B cell (primary cell): ENCODE measurements around the gene DNAJC8. TPM values are rescaled to one million over a fixed set of nuclear protein-coding genes. Genes with fewer than 3 reads are reported as not detected.

ENCODE experiments used
- ATAC-seq: fragments of 200-7000 bp; cut with Tn5 transposase; one replicate; pipeline ENCODE4 v1.10.0; 2021; ENCODE audit warnings: low read depth, mild to moderate bottlenecking, moderate number of reproducible peaks, moderate library complexity
- CTCF ChIA-PET: fragments of 350-600 bp; sonication (Branson Sonifier 250); formaldehyde crosslinking; loops from one replicate; lab custom pipeline; 2021; ENCODE audit warnings: antibody characterized with exemption, inconsistent platforms; lab: Charles Lee
- POLR2A ChIA-PET: fragments of 350-600 bp; sonication (Branson Sonifier 250); formaldehyde crosslinking; loops from one replicate; lab custom pipeline; 2021; ENCODE audit warnings: antibody characterized with exemption; lab: Charles Lee
- DNase-seq: peaks from one replicate; pipeline ENCODE4 v3.0.0; 2013
- H2AFZ ChIP-seq: 2 replicates; pipeline ENCODE4 v1.6.1; 2012; ENCODE audit warnings: mild to moderate bottlenecking, low read depth, low read length; ENCODE audit not compliant: insufficient read depth, poor library complexity, severe bottlenecking
- H3K27ac ChIP-seq, 2 donors: 1 replicate in 1 of 2; 2 replicates in 1 of 2; pipeline ENCODE4 v1.5.1; 2012 to 2013; ENCODE audit warnings: low read length in 2 of 2, mild to moderate bottlenecking in 2 of 2, moderate library complexity in 1 of 2
- H3K27me3 ChIP-seq, 4 experiments: fragments of 200-600 bp in 1 of 4; sonication (generic) in 1 of 4; replicated peaks in 1 of 4; 1 replicate in 2 of 4; 2 replicates in 2 of 4; pipeline versions ENCODE4 v1.6.1 to v1.7.0; 2013 to 2016; ENCODE audit warnings: low read length in 3 of 4, mild to moderate bottlenecking in 2 of 4, mixed read lengths in 1 of 4, moderate library complexity in 1 of 4; ENCODE audit not compliant: insufficient read depth in 4 of 4, control insufficient read depth in 3 of 4; ENCODE audit errors: control extremely low read depth in 1 of 4
- H3K36me3 ChIP-seq, 2 experiments: replicated peaks in 1 of 2; 1 replicate in 1 of 2; 2 replicates in 1 of 2; pipeline versions ENCODE4 v1.6.1 to v1.7.1; 2013; ENCODE audit warnings: low read length in 1 of 2; ENCODE audit not compliant: insufficient read depth in 2 of 2, control insufficient read depth in 1 of 2; ENCODE audit errors: control extremely low read depth in 1 of 2, extremely low read depth in 1 of 2
- H3K4me1 ChIP-seq, 2 donors: fragments of 200-600 bp in 1 of 2; sonication (generic) in 1 of 2; 1 replicate in 1 of 2; 2 replicates in 1 of 2; pipeline versions ENCODE4 v1.5.1 to v1.6.1; 2013 to 2017; ENCODE audit warnings: low read length in 2 of 2; ENCODE audit not compliant: control insufficient read depth in 2 of 2, insufficient read depth in 2 of 2
- H3K4me2 ChIP-seq: replicated peaks from 2 replicates; pipeline ENCODE3; 2012; ENCODE audit warnings: mild to moderate bottlenecking, low read depth, low read length; ENCODE audit not compliant: poor library complexity, severe bottlenecking
- H3K4me3 ChIP-seq, 5 experiments: fragments of 200-600 bp in 1 of 5; sonication (generic) in 1 of 5; 1 replicate in 3 of 5; 2 replicates in 2 of 5; pipeline versions ENCODE4 v1.5.1 to v1.7.0; 2011 to 2016; ENCODE audit warnings: low read length in 4 of 5, mild to moderate bottlenecking in 4 of 5, low read depth in 2 of 5, control low read depth in 1 of 5, moderate library complexity in 1 of 5; ENCODE audit not compliant: insufficient read depth in 1 of 5; ENCODE audit errors: control extremely low read depth in 1 of 5, extremely low read depth in 1 of 5
- H3K79me2 ChIP-seq: fragments of 200-600 bp; sonication (generic); one replicate; pipeline ENCODE4 v1.6.0; 2016; ENCODE audit warnings: low read length; ENCODE audit not compliant: control insufficient read depth, insufficient read depth
- H3K9ac ChIP-seq: fragments of 200-600 bp; sonication (generic); 2 replicates; pipeline ENCODE4 v1.6.1; 2017; ENCODE audit warnings: mild to moderate bottlenecking, low read length, moderate library complexity
- H3K9me3 ChIP-seq, 3 donors: one replicate each; pipeline versions ENCODE4 v1.6.1 to v1.7.1; 2013; ENCODE audit warnings: low read length in 2 of 3; ENCODE audit not compliant: control insufficient read depth in 2 of 3, insufficient read depth in 1 of 3; ENCODE audit errors: control extremely low read depth in 1 of 3
- H4K20me1 ChIP-seq: 2 replicates; pipeline ENCODE4 v1.6.0; 2012; ENCODE audit warnings: mild to moderate bottlenecking, low read length; ENCODE audit not compliant: insufficient read depth, control insufficient read depth, poor library complexity, severe bottlenecking
- H3K27ac Mint-ChIP-seq: one replicate; pipeline ENCODE4 v1.8.0; 2021; ENCODE audit warnings: mixed read lengths
- H3K27me3 Mint-ChIP-seq: one replicate; pipeline ENCODE4 v1.8.0; 2021; ENCODE audit warnings: mixed read lengths
- H3K4me1 Mint-ChIP-seq: one replicate; pipeline ENCODE4 v1.8.0; 2021; ENCODE audit warnings: mixed read lengths
- H3K4me3 Mint-ChIP-seq: one replicate; pipeline ENCODE4 v1.8.0; 2021; ENCODE audit warnings: mixed read lengths
- H3K9me3 Mint-ChIP-seq: one replicate; pipeline ENCODE4 v1.8.0; 2022; ENCODE audit warnings: mixed read lengths; ENCODE audit not compliant: insufficient read depth
- EZH2 ChIP-seq: IDR thresholded peaks from 2 replicates; pipeline ENCODE4 v1.6.1; 2012; ENCODE audit warnings: borderline replicate concordance, low read depth, mild to moderate bottlenecking, moderate library complexity, low read length; ENCODE audit not compliant: insufficient read depth, poor library complexity, severe bottlenecking
- WGBS: methylation state at CpG from one replicate; pipeline ENCODE4 v1.1.5; 2013; ENCODE audit warnings: missing lambda C conversion rate; ENCODE audit not compliant: insufficient coverage; 5-methylcytosine and 5-hydroxymethylcytosine counted together
- intact Hi-C: fragments of 100-400 bp; cut with micrococcal nuclease; formaldehyde crosslinking; loops from one replicate; pipeline ENCODE4 v1.10.0; 2022
- polyA plus RNA-seq: library from polyadenylated mRNA; depleted of rRNA; stranded (reverse); fragments of >200 nt; gene quantifications from 2 replicates; pipeline ENCODE4 v1.2.3, GENCODE V29; 2012
- total RNA-seq, 2 donors: library from RNA; stranded (reverse); fragments of 120-200 nt in 1 of 2; gene quantifications; 1 replicate in 1 of 2; 2 replicates in 1 of 2; pipeline versions ENCODE4 v1.2.3 to v1.2.4, GENCODE V29; 2013 to 2022
- TF ChIP-seq, protein P1 (sequence below): fragments of 200-600 bp; IDR thresholded peaks from one replicate; pipeline ENCODE4 v1.8.0; 2022; ENCODE audit warnings: antibody characterized with exemption, mild to moderate bottlenecking

Gene DNAJC8
- total and polyA plus RNA-seq, 2 donors (not counting 1 experiment from before 2014, with no cell fraction given): 26.3 to 74.6 TPM

- peak overlapping the region; percentile 99 for H3K9ac ChIP-seq
- CTCF ChIA-PET: interaction anchor here (7.7 kb wide), 1 partner anchor 15 kb away, joined by 65 read pairs; no protein-coding TSS in a partner anchor
- Mint-ChIP-seq H3K27me3 (no peaks in the 10 kb centered on the region), H3K4me1 (peaks cover 25% of the 10 kb centered on the region), H3K27ac (no peak overlapping the region), H3K4me3 (peak overlapping the region; percentile 49), H3K9me3 (no peaks in the 10 kb centered on the region)
- DNase-seq (no peak), ATAC-seq (no peak)
- peak overlapping the region in 3 of 5 experiments; percentile 97 to 100 (median 99) for H3K4me3 ChIP-seq
- H3K27me3 ChIP-seq: no peaks in the 10 kb centered on the region
- H4K20me1 ChIP-seq: no peaks in the 10 kb centered on the region
- peak overlapping the region; percentile 87 for H2AFZ ChIP-seq
- POLR2A ChIA-PET: no interaction called here
- 76% methylated on average over 12 of the region's 14 CpGs for WGBS
- H3K4me1 ChIP-seq: peaks cover 17 to 40% of the 10 kb centered on the region in 2 donors
- no peak for TF ChIP-seq EZH2
- TF ChIP-seq, protein P1, sequence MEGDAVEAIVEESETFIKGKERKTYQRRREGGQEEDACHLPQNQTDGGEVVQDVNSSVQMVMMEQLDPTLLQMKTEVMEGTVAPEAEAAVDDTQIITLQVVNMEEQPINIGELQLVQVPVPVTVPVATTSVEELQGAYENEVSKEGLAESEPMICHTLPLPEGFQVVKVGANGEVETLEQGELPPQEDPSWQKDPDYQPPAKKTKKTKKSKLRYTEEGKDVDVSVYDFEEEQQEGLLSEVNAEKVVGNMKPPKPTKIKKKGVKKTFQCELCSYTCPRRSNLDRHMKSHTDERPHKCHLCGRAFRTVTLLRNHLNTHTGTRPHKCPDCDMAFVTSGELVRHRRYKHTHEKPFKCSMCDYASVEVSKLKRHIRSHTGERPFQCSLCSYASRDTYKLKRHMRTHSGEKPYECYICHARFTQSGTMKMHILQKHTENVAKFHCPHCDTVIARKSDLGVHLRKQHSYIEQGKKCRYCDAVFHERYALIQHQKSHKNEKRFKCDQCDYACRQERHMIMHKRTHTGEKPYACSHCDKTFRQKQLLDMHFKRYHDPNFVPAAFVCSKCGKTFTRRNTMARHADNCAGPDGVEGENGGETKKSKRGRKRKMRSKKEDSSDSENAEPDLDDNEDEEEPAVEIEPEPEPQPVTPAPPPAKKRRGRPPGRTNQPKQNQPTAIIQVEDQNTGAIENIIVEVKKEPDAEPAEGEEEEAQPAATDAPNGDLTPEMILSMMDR: no peak
- no peaks in the 10 kb centered on the region for H3K9me3 ChIP-seq
- peak overlapping the region in 1 of 2 donors; percentile 97 for H3K27ac ChIP-seq
- H3K4me2 ChIP-seq: peak overlapping the region; percentile 86
- H3K36me3 ChIP-seq: peaks cover 0 to 23% of the 10 kb centered on the region in 2 experiments
- intact Hi-C loops: loop anchor here (1.0 to 10.0 kb wide), 3 partner anchors 14 to 398 kb away; partner anchors contain the start of genes PPP1R8 and SESN2
- H3K79me2 ChIP-seq: peaks cover 75% of the 10 kb centered on the region
These were observed 406 bp upstream of the DNAJC8 start for GRCh38 chr1:28233264-28233606.

- Mint-ChIP-seq H3K4me1 (peaks cover 25% of the 10 kb centered on the region), H3K4me3 (no peak overlapping the region), H3K27ac (no peak overlapping the region), H3K27me3 (no peaks in the 10 kb centered on the region), H3K9me3 (no peaks in the 10 kb centered on the region)
- H3K4me3 ChIP-seq: no peak overlapping the region
- no peak for TF ChIP-seq EZH2
- TF ChIP-seq, protein P1: no peak
- peaks cover 5 to 19% of the 10 kb centered on the region in 2 donors for H3K4me1 ChIP-seq
- DNase-seq: no peak
- intact Hi-C loops: loop anchor here (10.0 kb wide), 1 partner anchor 395 kb away; the partner anchor contains the start of gene PPP1R8
- no CpG with 5 or more reads among the region's 2 CpGs for WGBS
- H3K9me3 ChIP-seq: no peaks in the 10 kb centered on the region
- peaks cover 75% of the 10 kb centered on the region for H3K79me2 ChIP-seq
- peaks cover 0 to 33% of the 10 kb centered on the region in 2 experiments for H3K36me3 ChIP-seq
- ChIA-PET POLR2A (no interaction called here), CTCF (interaction anchor here (1.0 to 2.0 kb wide), 2 partner anchors 117 to 139 kb away, joined by 3 to 7 read pairs; no protein-coding TSS in a partner anchor)
- H3K27ac ChIP-seq: no peak overlapping the region
- no peaks in the 10 kb centered on the region for H4K20me1 ChIP-seq
- no peak for ATAC-seq
- no peak overlapping the region for H3K4me2 ChIP-seq
- H3K9ac ChIP-seq: no peak overlapping the region
- H2AFZ ChIP-seq: no peak overlapping the region
- H3K27me3 ChIP-seq: no peaks in the 10 kb centered on the region
These were observed 2.8 kb downstream of the DNAJC8 start for GRCh38 chr1:28229996-28230395.
